GM12878 (cell line): Measurements from ENCODE around the gene TGIF2. TPM values are rescaled to one million over a fixed set of nuclear protein-coding genes. Genes with fewer than 3 reads are reported as not detected.

Source experiments
- ATAC-seq: fragments of 200-7000 bp; cut with Tn5 transposase; 3 replicates; pipeline ENCODE4 v1.9.1; 2020; ENCODE audit warnings: mild to moderate bottlenecking, moderate library complexity
- BruUV-seq: library from RNA; stranded (reverse); fragments of 400-500 nt; replicated peaks from 2 replicates; lab custom pipeline; 2021; lab: Mats Ljungman, UMichigan
- CTCF ChIA-PET: fragments of 300-600 bp; sonication (Branson Sonifier 250); formaldehyde crosslinking; extraction: SDS; loops from one replicate; lab custom pipeline; 2021; ENCODE audit warnings: inconsistent platforms; lab: Yijun Ruan, JAX
- POLR2A ChIA-PET: fragments of 350-600 bp; formaldehyde crosslinking; extraction: SDS; loops from one replicate; lab custom pipeline; 2021; ENCODE audit warnings: inconsistent platforms; lab: Charles Lee
- RAD21 ChIA-PET: fragments of 300-600 bp; sonication (Branson Sonifier 250); formaldehyde crosslinking; loops from one replicate; lab custom pipeline; 2023; ENCODE audit warnings: antibody characterized with exemption; ENCODE audit not compliant: unreplicated experiment; lab: Charles Lee
- SMC1A ChIA-PET: fragments of 300-600 bp; sonication (Branson Sonifier 250); formaldehyde crosslinking; loops from one replicate; lab custom pipeline; 2023; ENCODE audit not compliant: unreplicated experiment, uncharacterized antibody; lab: Charles Lee
- DNase-seq: peaks from one replicate; pipeline ENCODE4 v3.0.0-alpha.2; 2011; ENCODE audit warnings: low read depth, low spot score
- FAIRE-seq: peaks from 3 replicates; lab custom pipeline; 2011; peaks lifted over from hg19 to GRCh38; lab: Jason Lieb, UNC
- H2AFZ ChIP-seq: 2 replicates; pipeline ENCODE4 v1.6.0; 2011; ENCODE audit warnings: low read depth, low read length, control low read depth; ENCODE audit not compliant: control insufficient read depth
- H3K27ac ChIP-seq: 2 replicates; pipeline ENCODE4 v1.5.1; 2011; ENCODE audit warnings: control low read depth; ENCODE audit not compliant: control insufficient read depth, insufficient read depth
- H3K27me3 ChIP-seq, 2 experiments: replicated peaks in 1 of 2; 2 replicates each; pipeline versions ENCODE4 v1.6.0 to v1.6.1; 2011; ENCODE audit warnings: low read length in 1 of 2; ENCODE audit not compliant: control insufficient read depth in 2 of 2, insufficient read depth in 2 of 2
- H3K36me3 ChIP-seq, 2 experiments: 2 replicates each; pipeline ENCODE4 v1.5.1; 2011; ENCODE audit warnings: low read length in 1 of 2; ENCODE audit not compliant: control insufficient read depth in 2 of 2, insufficient read depth in 2 of 2
- H3K4me1 ChIP-seq: 2 replicates; pipeline ENCODE4 v1.6.1; 2011; ENCODE audit warnings: mild to moderate bottlenecking, low read length, moderate library complexity, mixed read lengths; ENCODE audit not compliant: control insufficient read depth, insufficient read depth
- H3K4me2 ChIP-seq: 2 replicates; pipeline ENCODE4 v1.6.0; 2011; ENCODE audit warnings: control low read depth; ENCODE audit not compliant: control insufficient read depth, insufficient read depth
- H3K4me3 ChIP-seq: fragments of 200-600 bp; sonication (generic); 2 replicates; pipeline ENCODE4 v1.5.1; 2016
- H3K79me2 ChIP-seq: 2 replicates; pipeline ENCODE4 v1.6.0; 2011; ENCODE audit warnings: low read length; ENCODE audit not compliant: control insufficient read depth, insufficient read depth
- H3K9ac ChIP-seq: 2 replicates; pipeline ENCODE4 v1.8.0; 2011; ENCODE audit warnings: low read length, control low read depth, mixed read lengths; ENCODE audit not compliant: control insufficient read depth, insufficient read depth
- H3K9me3 ChIP-seq: replicated peaks from 3 replicates; pipeline ENCODE4 v1.5.1; 2011; ENCODE audit warnings: mild to moderate bottlenecking, low read length; ENCODE audit not compliant: control insufficient read depth, insufficient read depth
- H4K20me1 ChIP-seq: 2 replicates; pipeline ENCODE4 v1.6.0; 2011; ENCODE audit not compliant: control insufficient read depth, insufficient read depth
- ASH2L ChIP-seq: fragments of 300-600, 200-600 bp; sonication (generic); IDR thresholded peaks from 2 replicates; pipeline ENCODE4 v1.6.1; 2017; ENCODE audit warnings: low read depth, mild to moderate bottlenecking, borderline replicate concordance
- CHD1 ChIP-seq: IDR thresholded peaks from 2 replicates; pipeline ENCODE4 v1.6.1; 2012; ENCODE audit warnings: low read depth, low read length, improper control_type of control experiment
- CHD2 ChIP-seq: IDR thresholded peaks from 2 replicates; pipeline ENCODE4 v1.6.1; 2011; ENCODE audit warnings: low read depth, low read length, improper control_type of control experiment, borderline replicate concordance
- CREB1 ChIP-seq: IDR thresholded peaks from 2 replicates; pipeline ENCODE4 v1.6.1; 2012; ENCODE audit warnings: low read depth, mild to moderate bottlenecking, inconsistent platforms
- CREM ChIP-seq: IDR thresholded peaks from 2 replicates; pipeline ENCODE4 v1.6.1; 2014; ENCODE audit warnings: antibody characterized with exemption, low read depth
- HCFC1 ChIP-seq: fragments of 150-350 bp; IDR thresholded peaks from 2 replicates; pipeline ENCODE4 v1.6.1; 2014; ENCODE audit warnings: low read length
- KAT2A ChIP-seq: conservative IDR thresholded peaks from 2 replicates; pipeline ENCODE4 v1.6.1; 2011; ENCODE audit warnings: low read depth, low read length; ENCODE audit not compliant: control insufficient read depth
- KLF5 ChIP-seq: fragments of 450-650 bp; IDR thresholded peaks from 2 replicates; pipeline ENCODE4 v1.6.1; 2014; ENCODE audit warnings: mild to moderate bottlenecking; ENCODE audit not compliant: partially characterized antibody
- MYB ChIP-seq: fragments of 150-350 bp; IDR thresholded peaks from 2 replicates; pipeline ENCODE4 v1.6.1; 2014; ENCODE audit warnings: mild to moderate bottlenecking, low read depth, low read length, borderline replicate concordance
- NBN ChIP-seq: fragments of 450-650 bp; IDR thresholded peaks from 2 replicates; pipeline ENCODE4 v1.6.1; 2016
- PAX5 ChIP-seq: IDR thresholded peaks from 2 replicates; pipeline ENCODE4 v1.6.1; 2011; ENCODE audit warnings: low read depth, low read length, borderline replicate concordance
- PML ChIP-seq: IDR thresholded peaks from 2 replicates; pipeline ENCODE4 v1.6.1; 2012; ENCODE audit warnings: low read length, inconsistent platforms
- RAD21 ChIP-seq: IDR thresholded peaks from 2 replicates; pipeline ENCODE4 v1.6.1; 2011; ENCODE audit warnings: mild to moderate bottlenecking, low read depth, low read length, moderate library complexity; ENCODE audit not compliant: insufficient read depth
- RCOR1 ChIP-seq: conservative IDR thresholded peaks from 2 replicates; pipeline ENCODE4 v1.6.1; 2012; ENCODE audit warnings: low read depth, low read length, improper control_type of control experiment
- SP1 ChIP-seq: IDR thresholded peaks from one replicate; pipeline ENCODE4 v1.6.1; 2011; ENCODE audit warnings: low read depth, low read length
- WGBS: methylation state at CpG from one replicate; pipeline ENCODE4 v1.1.6; 2016; ENCODE audit warnings: low lambda C conversion rate; ENCODE audit not compliant: insufficient replicate concordance, insufficient coverage; ENCODE audit errors: missing lambda C conversion rate; 5-methylcytosine and 5-hydroxymethylcytosine counted together
- in situ Hi-C: fragments of 300-500 bp; cut with MboI; formaldehyde crosslinking; loops from 9 replicates; pipeline ENCODE4 v1.14.3; 2018; ENCODE audit warnings: mixed read lengths
- intact Hi-C: fragments of 100-400 bp; cut with micrococcal nuclease; formaldehyde crosslinking; loops from one replicate; pipeline ENCODE4 v1.14.2; 2022; ENCODE audit not compliant: unreplicated experiment
- polyA plus RNA-seq, 11 experiments: library from polyadenylated mRNA; depleted of rRNA in 4 of 11; unstranded in 6 of 11; stranded (reverse) in 5 of 11; fragments of >200 nt; fragmentation: Nextera tagmentation in 4 of 11; fragmentation: Illumina TruSeq in 1 of 11; extraction: Ambion mirVana in 4 of 11; extraction: Trizol in 1 of 11; gene quantifications; 1 replicate in 1 of 11; 2 replicates in 10 of 11; pipeline versions ENCODE4 v1.2.1 to v1.2.3, GENCODE V29; 2011 to 2016; ENCODE audit warnings: inconsistent platforms in 2 of 11, missing spikeins in 2 of 11, low read depth in 1 of 11
- total RNA-seq, 4 experiments: library from RNA; depleted of rRNA in 3 of 4; stranded (reverse); fragments of >200 nt in 3 of 4; fragmentation: Illumina TruSeq in 1 of 4; extraction: Trizol in 1 of 4; gene quantifications; 2 replicates each; pipeline versions ENCODE4 v1.2.1 to v1.2.3, GENCODE V29; 2013 to 2021
- TF ChIP-seq, protein P1 (sequence below): fragments of 450-650 bp; IDR thresholded peaks from 2 replicates; pipeline ENCODE4 v1.6.1; 2017; ENCODE audit warnings: borderline replicate concordance
- TF ChIP-seq, protein P2 (sequence below): fragments of 450-650 bp; IDR thresholded peaks from 2 replicates; pipeline ENCODE4 v1.6.1; 2016; ENCODE audit warnings: mild to moderate bottlenecking
- TF ChIP-seq, protein P3 (sequence below): IDR thresholded peaks from 2 replicates; pipeline ENCODE4 v1.6.1; 2012; ENCODE audit warnings: low read depth, low read length, improper control_type of control experiment
- TF ChIP-seq, protein P4 (sequence below): IDR thresholded peaks from 2 replicates; pipeline ENCODE4 v1.6.1; 2012; ENCODE audit warnings: low read length, inconsistent platforms

Gene TGIF2
- total and polyA plus RNA-seq, 10 of the 15 experiments (the other 5 are each of a cell fraction or from before 2014, with no cell fraction given) = 13.1 to 47.1 (median 36.6) TPM

DNA sequence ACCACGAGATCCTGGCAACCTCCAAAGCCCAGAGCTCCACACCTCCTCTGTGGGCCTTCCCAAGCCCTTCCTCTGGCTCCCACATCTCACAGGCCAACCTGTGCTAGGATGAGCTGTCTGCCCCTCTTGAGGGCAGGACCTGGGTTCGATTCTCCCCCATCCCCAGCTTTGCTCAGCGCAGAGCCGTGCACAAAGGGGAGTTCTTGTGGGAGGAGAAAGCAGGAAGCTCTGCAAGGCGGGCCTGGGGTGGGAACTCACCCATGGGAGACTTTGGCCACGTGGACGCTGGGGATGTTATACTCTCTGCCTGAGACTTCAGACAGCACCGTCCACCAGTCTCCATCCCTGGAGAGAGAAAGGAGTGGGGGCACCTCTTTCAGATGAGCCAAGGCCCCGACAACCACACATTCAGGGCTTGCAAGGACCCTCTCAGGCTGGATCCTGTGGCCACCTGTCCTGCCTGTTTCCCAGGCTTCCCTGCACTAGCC lies 59.9 kb downstream of the TGIF2 start (continued):
- no peak for TF ChIP-seq HCFC1
- TF ChIP-seq CREB1 = no peak
- no peak for TF ChIP-seq PML

DNA sequence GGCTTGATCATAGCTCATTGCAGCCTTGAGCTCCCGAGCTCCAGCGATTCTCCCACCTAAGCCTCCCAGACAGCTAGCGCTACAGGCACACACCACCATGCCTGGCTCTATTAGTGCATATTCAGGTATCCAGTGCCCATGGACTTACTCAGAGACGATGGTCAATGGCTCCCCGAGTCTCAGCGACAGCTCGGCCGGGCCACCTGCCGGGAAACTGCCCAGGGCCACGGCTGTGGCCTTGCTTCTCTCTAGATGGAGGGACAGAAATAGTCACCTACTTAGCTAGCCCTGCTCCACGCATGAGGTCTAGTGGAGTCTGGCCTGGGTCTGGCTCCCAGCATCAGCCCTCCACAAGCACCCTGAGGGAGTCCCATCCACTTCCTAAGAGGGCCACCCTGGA lies 60.9 kb downstream of the TGIF2 start:
- in situ Hi-C loops = no loop called here
- Histone ChIP-seq H3K36me3 (no peaks in the 10 kb centered on the region), H4K20me1 (no peaks in the 10 kb centered on the region), H3K79me2 (no peaks in the 10 kb centered on the region), H3K9ac (no peak overlapping the region), H3K4me1 (peaks cover 12% of the 10 kb centered on the region), H3K27ac (no peak overlapping the region), H3K4me3 (no peak overlapping the region), H3K9me3 (no peaks in the 10 kb centered on the region), H2AFZ (no peak overlapping the region), H3K27me3 (no peaks in the 10 kb centered on the region), H3K4me2 (no peak overlapping the region)
- ATAC-seq (no peak), FAIRE-seq (no peak), DNase-seq (no peak)
- ChIA-PET POLR2A (no interaction called here), SMC1A (no interaction called here), RAD21 (no interaction called here), CTCF (interaction anchor here (1.4 kb wide), 1 partner anchor 21 kb away, joined by 3 read pairs; no protein-coding TSS in a partner anchor)
- no TSS peak for BruUV-seq
- 85% methylated on average over 10 of the region's 11 CpGs for WGBS
- intact Hi-C loops = no loop called here
- TF ChIP-seq CREM = no peak
- no peak for TF ChIP-seq CHD2
- TF ChIP-seq PAX5 = no peak
- TF ChIP-seq, protein P1, sequence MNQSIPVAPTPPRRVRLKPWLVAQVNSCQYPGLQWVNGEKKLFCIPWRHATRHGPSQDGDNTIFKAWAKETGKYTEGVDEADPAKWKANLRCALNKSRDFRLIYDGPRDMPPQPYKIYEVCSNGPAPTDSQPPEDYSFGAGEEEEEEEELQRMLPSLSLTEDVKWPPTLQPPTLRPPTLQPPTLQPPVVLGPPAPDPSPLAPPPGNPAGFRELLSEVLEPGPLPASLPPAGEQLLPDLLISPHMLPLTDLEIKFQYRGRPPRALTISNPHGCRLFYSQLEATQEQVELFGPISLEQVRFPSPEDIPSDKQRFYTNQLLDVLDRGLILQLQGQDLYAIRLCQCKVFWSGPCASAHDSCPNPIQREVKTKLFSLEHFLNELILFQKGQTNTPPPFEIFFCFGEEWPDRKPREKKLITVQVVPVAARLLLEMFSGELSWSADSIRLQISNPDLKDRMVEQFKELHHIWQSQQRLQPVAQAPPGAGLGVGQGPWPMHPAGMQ = no peak
- TF ChIP-seq, protein P2, sequence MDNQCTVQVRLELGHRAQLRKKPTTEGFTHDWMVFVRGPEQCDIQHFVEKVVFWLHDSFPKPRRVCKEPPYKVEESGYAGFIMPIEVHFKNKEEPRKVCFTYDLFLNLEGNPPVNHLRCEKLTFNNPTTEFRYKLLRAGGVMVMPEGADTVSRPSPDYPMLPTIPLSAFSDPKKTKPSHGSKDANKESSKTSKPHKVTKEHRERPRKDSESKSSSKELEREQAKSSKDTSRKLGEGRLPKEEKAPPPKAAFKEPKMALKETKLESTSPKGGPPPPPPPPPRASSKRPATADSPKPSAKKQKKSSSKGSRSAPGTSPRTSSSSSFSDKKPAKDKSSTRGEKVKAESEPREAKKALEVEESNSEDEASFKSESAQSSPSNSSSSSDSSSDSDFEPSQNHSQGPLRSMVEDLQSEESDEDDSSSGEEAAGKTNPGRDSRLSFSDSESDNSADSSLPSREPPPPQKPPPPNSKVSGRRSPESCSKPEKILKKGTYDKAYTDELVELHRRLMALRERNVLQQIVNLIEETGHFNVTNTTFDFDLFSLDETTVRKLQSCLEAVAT = no peak
- no peak for TF ChIP-seq NBN
- no peak for TF ChIP-seq KLF5
- no peak for TF ChIP-seq ASH2L
- TF ChIP-seq RAD21 = no peak
- TF ChIP-seq KAT2A = no peak
- TF ChIP-seq, protein P3, sequence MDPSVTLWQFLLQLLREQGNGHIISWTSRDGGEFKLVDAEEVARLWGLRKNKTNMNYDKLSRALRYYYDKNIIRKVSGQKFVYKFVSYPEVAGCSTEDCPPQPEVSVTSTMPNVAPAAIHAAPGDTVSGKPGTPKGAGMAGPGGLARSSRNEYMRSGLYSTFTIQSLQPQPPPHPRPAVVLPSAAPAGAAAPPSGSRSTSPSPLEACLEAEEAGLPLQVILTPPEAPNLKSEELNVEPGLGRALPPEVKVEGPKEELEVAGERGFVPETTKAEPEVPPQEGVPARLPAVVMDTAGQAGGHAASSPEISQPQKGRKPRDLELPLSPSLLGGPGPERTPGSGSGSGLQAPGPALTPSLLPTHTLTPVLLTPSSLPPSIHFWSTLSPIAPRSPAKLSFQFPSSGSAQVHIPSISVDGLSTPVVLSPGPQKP = no peak
- no peak for TF ChIP-seq MYB
- TF ChIP-seq, protein P4, sequence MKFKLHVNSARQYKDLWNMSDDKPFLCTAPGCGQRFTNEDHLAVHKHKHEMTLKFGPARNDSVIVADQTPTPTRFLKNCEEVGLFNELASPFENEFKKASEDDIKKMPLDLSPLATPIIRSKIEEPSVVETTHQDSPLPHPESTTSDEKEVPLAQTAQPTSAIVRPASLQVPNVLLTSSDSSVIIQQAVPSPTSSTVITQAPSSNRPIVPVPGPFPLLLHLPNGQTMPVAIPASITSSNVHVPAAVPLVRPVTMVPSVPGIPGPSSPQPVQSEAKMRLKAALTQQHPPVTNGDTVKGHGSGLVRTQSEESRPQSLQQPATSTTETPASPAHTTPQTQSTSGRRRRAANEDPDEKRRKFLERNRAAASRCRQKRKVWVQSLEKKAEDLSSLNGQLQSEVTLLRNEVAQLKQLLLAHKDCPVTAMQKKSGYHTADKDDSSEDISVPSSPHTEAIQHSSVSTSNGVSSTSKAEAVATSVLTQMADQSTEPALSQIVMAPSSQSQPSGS = no peak
- no peak for TF ChIP-seq SP1
- no peak for TF ChIP-seq CHD1
- no peak for TF ChIP-seq RCOR1
